Smooth muscle cell of bladder (primary cell): Measurements from ENCODE around the gene LHFPL6. TPM values are rescaled to one million over a fixed set of nuclear protein-coding genes. Genes with fewer than 3 reads are reported as not detected.

ENCODE experiments used
- total RNA-seq: library from RNA; depleted of rRNA; stranded (reverse); fragments of >200 nt; gene quantifications from 2 replicates; pipeline ENCODE4 v1.2.3, GENCODE V29; 2014

Gene LHFPL6
- 66.8 and 111 TPM in 2 replicates for total RNA-seq

DNA sequence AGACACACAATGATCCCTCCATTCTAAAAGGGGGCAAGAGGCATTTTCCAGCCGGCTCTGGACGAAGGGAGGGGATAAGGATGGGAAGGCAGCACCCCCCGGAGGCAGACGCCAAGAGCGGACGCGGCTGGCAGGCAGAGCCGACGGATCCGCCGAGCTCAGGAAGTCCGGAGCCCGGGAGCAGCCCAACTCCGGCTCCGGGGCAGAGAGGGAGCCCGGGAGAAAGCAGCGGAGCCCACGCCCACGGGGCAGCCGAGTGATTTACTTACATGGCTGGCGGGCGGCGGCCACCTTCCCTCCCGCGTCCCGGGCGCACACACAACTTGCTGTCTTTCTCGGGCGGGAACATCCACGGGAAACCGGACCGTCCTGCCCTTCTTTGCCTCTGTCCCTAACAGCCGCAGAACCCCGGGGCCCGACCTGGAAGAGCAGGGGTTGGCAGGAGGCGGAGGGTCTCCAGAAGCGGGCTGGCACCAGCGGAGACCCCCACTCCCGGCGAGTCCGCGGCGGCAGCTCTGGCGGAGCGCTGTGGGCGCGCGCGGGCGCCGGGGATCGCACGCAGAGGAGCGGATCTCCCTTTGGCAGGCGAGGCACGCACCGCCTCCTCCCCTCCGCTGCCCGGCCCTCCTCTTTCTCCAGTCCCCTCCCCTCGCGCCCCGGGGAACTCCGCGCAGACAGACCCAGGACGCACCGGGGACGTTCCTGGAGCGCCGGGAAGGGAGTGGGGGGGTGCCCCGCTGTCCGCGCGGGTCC, at the start of gene LHFPL6:
LHFPL6 (minus strand) TSS at position 580 of the 753 bp plus-strand sequence.

Other genes starting within 250 kb of the LHFPL6 start
- gene COG6, start 52.5 kb upstream of the LHFPL6 start, total RNA-seq = 33.6 and 43.2 TPM in 2 replicates